HG03196 (cell line): ENCODE results near the gene COL18A1.
A peak's percentile ranks its signal among the peaks of the same experiment; 100 is the strongest.
"Not testable (repeated sequence)": the region's sequence is repeated elsewhere in the genome, so short reads cannot be mapped to it uniquely, and the experiment has no call there.

Experiments used
- ATAC-seq: cut with Tn5 transposase; IDR thresholded peaks from one replicate; pipeline ENCODE4 v1.9.1; 2021; ENCODE audit not compliant: unreplicated experiment

Gene COL18A1

DNA sequence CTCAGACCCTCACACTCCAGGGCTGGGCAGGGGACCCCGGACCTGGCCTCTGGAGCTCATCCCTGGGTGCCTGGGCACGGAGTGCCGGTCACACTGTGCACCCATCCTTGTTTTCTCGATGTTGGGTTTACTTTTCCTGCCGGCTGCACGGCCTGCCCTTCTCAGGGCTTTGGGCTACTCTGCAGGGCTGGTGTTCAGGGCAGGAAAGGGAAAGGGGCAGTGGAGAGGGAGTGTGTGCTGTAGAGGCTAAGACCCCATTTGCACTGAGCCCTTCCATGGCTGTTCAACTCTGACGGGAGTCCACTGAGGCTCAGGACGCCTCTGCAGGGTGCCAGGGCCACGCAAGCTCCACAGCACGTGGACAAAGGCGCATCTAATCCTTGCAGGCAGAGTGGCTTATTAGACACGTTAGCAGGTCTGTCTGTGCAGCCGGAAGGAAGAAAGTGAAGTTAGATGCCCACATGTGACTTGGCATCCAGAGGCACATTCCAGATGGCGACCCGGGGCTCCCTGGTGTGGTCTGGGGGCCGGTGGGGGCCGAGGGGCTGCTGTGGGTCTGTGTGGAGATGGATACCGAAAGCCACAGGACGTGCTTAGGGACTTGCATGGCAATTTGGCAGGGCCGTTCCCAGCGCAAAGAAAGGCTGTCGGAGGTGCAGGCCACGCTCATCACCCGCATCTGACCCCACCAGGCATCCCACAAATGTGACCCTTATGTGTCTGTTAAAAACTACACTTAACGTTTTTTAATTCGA is 33.6 kb downstream of the COL18A1 start:
- no peak for ATAC-seq

DNA sequence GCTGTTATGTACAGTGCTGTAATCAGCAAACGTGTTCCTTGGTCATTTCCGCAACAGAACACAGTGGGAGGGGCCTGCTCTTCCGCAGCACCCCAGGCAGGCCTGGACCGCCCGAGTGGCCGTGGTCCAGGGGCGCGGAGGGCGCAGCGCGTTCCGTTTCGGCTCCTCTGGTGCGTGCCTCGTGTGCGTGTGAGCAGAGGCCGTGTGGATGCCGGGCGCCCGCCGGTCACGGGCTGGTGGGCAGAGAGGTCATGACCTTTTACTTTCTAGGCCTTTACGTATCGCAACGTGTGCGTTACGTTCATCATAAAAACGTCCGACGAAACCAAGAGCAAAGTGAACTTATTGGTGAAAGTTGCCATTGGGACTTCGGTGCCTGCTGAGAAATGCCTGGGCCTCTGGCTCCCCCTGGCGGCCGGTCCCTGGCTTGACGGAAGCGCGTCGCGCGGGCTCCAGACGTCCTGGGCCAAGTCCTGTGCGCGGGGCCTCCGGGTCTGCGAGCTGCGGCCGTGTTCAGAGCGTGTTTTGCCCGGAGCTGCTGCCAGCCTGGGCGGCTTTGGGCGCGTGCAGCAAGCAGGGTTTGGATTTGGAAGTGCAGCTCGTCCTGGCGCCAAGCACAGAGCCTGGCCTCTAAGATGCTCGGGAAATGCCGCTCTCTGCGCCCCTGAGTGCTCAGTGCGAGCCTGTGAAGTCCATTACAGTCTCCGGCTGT is 34.4 kb downstream of the COL18A1 start:
- ATAC-seq, result peak; percentile 55

DNA sequence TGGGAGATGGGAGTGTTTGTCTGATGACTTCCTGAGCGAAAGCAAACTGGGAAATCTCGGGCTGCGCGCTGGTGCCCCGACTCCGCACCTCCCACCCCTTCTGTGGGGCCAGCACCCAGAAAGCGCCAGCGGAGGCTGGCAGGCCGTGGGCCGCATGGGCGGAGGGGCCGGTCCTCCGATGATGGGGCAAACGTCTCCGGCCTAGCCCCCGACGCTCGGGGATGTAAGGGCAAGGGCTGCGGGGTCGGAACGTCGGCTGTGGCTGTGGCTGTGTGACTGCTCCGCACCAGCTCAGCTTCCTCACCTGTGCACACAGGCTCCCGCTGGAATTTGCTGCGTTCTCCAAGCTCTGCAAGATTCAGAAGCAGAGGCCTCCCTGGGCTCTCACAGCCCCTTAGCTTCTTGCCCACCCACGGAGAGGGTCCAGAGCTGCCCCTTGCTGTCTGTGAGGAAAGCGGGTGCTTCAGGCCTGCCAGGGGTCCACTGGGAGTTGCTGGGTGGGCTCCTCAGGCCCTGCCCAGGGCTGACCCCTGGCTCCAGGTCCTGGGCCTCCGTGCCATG is 35.0 kb downstream of the COL18A1 start:
- no peak for ATAC-seq

DNA sequence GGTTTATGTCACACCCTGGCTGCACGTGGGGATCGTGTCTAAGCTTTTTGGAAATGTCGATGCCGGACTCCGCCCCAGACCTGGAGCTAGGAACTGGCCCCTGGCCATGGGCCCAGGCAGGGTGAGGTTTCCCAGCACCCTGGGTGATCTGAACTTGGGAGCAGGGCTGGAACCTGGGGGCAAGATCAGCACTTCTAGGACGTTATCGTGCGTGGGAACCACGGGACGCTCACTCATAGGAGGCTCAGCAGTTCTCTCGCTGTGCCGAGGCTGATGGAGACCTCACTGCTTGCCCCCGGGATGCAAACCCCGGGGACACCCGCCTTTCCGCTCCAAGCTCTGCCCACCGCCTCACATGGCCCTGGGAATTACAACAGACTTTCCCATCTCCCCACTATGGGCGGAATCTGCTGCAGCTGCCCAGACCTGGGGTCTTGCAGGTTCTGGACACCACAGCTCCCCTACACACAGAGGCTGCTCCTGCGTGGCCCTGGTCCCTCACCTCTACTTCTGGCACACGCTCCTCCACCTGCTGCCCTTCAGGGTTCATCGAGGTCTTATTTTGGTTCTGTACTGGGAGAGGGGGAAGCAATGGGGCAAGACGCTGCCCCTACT is 35.9 kb downstream of the COL18A1 start:
- no peak for ATAC-seq

DNA sequence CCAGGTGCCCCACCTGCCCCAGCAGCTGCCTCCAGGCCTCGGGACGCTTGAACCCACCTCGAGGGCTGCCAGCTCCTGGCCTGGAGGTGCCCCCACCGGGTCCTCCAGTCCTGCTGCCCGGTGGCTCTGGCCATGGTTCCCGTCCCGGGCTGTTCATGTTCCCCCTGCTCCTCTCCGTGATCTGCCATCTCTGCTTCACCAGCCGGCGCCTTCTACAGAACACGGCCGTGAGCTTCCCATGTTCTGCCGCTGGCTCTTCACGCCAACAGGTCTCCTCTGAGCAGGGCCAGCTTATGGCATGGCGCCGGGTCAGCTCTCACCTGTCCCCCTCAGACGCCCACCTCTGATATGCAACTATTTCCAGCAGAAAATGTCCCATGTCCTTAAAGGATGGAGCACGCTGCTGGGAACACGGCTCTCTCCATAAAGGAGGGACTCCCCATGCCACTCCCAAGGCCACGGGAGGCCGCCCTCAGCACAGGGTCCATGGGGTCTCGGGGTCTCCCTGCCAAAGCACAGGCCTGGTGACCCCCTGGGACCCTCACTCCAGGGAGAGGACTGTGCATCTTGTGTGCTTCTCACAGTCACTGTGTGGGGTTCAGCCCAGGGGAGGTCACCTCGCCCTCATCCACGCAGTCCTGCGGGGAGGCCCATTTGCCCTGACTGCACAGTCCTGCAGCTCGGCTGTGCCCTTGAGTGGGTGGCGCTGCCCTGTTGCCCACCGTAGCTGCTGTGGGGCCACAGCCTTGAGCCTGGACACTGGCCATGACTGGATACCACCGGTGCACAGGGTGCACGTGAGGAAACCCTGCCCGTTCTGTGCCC is 36.7 kb downstream of the COL18A1 start:
- ATAC-seq, result no peak

DNA sequence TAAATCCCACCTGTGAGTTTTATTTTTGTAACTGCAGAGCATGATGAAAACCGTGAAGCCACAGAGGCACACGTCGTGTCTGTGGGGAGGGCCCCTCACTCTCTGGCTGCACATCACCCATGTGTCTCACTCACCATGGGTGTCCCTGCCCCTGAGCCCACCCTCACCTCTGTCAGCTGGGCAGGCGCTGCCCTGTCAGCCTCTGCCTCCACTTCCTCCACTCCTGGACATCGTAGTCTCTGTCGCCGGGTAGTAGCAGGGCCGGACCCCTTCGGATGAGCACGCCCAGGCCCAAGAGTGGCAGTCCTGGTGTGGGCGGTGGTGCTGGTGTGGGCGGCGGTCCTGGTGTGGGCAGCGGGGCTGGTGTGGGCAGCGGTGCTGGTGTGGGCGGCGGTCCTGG is 37.3 kb downstream of the COL18A1 start:
- ATAC-seq, result no peak

DNA sequence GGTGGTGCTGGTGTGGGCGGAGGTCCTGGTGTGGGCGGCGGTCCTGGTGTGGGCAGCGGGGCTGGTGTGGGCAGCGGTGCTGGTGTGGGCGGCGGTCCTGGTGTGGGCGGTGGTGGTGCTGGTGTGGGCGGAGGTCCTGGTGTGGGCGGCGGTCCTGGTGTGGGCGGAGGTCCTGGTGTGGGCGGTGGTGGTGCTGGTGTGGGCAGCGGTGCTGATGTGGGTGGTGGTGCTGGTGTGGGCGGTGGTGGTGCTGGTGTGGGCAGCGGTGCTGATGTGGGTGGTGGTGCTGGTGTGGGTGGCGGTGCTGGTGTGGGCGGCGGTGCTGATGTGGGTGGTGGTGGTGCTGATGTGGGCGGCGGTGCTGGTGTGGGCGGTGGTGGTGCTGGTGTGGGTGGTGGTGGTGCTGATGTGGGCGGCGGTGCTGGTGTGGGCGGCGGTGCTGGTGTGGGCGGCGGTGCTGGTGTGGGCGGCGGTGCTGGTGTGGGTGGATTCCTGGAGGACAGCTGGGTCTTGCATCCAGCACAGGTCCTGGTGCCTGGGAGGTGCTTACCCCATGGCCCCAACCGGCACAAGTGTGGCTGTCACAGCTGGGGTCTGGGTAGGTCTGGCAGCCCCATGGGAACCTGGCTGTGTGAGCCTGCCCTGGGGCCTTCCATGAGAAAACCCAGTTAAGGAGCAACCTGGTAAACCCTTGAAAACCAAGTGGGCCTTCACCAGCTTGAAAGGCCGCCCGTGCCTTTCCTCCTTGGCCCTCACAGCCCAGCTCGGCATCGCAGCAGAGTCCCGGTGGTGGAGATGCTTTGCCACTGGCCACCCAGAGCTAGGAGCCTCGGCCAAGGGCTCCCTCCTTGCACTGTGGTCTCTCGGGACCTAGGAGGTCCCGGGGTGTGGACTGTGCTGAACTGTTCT is 38.0 kb downstream of the COL18A1 start:
- not testable (repeated sequence) for ATAC-seq

DNA sequence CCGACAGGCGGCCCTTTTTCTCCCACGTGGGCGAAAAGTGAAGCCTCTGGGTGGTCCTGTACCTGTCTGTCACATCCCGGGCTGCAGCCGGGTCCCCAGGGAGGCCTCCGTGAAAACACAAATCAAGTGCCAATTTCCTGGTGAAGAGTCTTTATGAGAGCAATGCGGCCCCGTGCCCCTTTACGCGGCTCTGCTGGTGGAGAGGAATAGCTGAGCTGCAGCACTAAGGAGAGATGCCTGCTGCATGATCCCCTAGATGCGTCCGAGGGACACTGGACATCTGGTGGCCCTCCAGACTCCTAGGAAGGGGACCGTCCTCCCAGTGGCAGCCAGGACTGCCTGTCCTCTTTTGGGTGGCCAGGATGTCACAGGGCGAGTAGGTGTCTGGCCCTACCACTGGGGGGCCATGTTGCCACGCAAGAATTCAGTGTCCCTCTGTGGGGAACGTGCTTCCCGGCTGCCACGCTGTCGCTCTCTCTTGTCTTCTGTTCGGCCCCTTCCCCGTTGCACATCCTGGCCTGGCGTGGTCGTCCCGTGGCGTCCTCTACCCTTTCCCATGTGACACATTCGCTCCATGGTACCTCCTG is 38.7 kb downstream of the COL18A1 start:
- ATAC-seq, result no peak

DNA sequence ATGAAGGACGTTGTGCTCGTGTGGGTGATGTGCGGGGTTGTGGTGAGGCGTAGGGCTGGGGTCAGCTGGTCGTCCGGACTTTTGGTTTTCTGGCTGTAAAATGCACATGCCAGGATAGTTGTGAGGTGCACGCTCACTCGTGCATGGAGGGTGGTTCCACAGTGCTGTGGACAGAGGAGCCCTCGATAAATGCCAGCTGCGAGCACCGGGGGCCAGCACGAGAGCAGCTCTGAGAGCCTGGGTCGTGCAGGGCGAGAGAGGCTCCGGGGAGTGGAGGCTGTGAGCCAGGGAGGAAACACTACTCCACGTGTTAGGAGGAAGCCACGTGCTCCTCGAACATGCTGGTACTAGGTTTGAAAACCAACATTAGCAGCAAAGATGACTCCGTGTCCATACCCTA is 39.4 kb downstream of the COL18A1 start:
- ATAC-seq, result no peak

DNA sequence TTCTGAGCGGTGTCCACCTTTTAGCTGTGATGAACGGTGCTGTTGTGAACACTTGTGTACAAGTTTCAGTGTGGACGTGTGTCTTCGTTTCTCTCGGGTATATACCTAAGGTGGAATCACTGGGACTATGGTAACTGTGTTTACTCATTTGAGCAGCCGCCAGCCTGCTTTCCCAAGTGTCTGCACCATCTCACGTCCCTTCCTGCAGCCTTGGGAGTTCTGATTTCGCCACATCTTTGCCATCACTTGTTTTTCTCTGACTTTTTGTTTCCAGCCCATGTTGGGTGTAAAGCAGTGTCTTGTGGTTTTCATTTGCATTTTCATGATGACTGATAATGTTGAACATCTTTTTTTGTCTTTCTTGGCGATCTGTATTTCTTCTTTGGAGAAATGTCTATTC is 40.4 kb downstream of the COL18A1 start:
- ATAC-seq, result no peak

DNA sequence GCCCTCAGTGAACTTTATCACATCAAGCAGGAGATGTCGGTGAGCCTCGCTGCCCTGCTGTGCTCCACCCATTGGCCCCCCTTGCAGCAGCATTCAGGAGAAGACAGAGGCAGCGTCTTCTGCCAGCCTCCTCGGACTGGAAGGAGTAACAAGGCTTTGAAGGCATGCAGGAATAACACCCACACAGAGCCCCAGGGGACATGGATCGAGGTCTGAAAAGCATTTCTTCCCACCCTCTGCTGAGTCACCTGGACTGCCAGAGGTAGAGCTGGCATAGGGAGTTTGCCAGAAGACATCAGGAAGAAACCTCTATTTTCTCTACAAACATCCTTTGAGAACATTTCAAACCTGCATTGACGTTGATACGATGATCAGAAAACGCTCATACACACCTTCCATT is 42.9 kb downstream of the COL18A1 start:
- no peak for ATAC-seq

DNA sequence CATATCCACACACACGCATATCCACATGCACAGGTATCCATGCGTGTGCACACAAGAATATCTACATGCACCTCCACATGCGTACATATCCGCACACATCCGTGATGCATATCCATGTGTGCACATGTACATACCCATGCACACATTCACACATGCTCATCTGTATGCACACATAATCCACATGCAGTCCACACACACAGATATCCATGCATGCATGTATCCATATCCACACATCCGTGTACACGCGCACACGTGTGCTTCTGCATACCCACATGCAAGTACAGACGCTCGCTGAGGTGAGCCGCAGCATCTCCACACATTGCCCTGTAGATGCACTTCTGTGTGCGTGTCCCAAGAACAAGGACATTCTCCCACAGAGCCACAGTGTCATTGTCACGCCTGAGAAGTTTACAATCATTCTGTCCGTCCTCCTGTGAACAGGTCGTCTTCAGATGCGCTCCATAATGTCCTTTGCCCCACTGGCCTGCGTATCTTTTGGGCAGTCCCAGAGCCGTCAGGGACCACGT is 43.4 kb downstream of the COL18A1 start:
- ATAC-seq, result no peak

DNA sequence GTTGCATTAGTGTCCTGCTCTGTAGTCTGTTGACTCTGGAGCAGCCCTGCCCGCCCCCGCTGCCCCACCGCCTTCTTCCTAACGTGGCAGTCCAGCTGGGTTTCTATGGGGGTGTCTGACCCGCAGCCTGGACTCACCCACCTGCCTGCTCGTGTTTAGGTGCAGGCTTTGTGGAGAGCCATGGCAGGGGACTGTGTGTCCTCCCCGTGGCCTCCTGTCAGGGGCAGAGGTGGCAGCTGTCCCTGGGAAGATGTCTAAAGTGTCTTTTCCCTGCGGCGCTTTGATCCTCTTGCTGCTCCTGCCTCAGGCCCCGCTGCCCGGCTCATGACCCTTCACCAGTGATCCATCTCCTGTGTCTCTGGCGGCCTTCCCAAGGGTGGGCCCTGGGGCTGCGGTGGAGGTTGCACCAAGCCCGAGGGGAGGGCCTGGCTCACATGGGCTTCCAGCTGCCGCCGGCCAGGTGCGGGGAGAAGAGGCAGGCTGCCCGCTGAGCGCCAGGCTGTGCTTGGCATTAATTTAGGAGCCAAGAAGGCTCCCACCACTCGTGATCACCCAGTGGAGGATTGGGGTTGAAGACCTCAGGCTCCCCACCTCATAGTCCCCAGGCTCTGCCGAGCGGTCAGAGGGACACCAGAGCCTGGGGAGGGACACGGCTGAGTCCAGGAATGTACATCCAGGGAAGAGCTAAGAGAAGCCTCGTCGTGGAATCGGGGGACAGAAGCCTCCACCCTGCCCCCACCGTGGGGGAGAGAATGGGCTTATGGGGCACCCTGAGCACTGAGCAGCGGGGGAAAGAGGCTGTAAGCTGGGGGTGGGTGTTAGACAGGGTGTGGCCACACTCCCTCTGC is 44.1 kb downstream of the COL18A1 start:
- ATAC-seq, result no peak

DNA sequence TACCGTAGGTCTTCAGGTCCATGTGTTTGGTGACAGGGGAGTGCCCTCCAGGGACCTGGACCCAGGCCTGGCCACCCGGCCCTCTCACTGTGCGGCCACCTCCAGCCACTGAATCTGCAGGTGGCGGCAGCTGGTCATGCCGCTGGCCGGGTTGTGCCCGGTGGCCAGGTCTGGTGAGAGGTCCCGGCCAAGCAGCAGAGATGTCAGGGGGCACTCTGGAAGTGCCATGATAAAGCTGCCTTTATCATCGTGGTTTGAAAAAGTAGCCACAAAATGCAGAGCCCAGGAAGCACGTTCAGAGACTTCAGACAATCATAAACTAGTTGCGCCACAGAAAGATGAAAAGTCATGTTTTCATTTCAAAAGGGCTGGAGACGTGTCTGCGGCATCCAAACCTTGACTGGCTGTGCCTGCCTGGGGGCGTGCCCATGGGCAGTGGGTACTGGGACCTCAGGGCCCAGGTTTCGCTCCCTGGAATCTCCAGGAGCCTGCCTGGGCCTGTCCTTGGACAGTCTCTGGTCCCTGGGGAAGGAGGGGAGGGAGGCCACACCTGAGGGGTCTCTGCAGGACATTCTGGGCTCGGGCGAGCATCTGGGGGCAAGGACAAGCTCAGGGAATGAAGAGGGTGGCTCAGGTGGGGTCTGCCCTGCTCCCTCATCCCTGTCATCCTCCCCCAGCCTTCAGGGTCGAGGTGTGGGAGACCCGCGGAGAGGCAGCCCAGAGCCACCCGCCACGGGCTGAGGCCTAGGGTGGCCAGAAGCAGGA is 44.9 kb downstream of the COL18A1 start:
- ATAC-seq, result no peak

DNA sequence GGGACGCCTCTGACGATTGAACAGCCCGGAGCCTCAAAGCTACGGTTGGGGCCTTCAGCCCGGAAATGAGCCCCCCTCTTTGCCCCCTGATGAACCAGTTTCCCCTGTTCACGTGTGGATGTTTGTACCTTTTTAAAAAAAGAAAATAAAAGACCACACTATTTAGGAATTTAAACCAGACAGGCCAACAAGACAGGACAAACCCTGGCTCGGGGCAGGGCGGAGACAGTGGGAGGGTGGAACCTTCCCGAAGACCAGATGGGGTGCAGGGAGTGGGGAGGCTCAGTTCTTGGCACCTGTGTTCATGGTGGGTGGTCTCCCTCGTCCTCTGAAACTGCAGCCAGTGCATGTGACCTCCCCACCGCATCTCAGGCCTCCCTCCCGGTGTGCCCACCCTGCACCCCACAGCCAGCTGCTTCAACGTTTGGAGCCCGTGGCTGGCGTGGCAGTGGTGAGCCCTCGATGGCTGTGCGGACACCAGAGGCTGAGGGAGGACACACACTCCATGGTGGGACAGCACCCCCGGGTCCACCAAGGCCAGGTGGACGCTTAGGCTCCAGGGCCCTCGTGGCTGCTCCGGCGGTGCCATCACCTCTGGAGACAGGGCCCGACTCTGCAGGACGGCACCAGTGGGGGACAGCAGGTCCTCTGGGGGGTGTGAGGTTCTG is 45.6 kb downstream of the COL18A1 start:
- no peak for ATAC-seq

DNA sequence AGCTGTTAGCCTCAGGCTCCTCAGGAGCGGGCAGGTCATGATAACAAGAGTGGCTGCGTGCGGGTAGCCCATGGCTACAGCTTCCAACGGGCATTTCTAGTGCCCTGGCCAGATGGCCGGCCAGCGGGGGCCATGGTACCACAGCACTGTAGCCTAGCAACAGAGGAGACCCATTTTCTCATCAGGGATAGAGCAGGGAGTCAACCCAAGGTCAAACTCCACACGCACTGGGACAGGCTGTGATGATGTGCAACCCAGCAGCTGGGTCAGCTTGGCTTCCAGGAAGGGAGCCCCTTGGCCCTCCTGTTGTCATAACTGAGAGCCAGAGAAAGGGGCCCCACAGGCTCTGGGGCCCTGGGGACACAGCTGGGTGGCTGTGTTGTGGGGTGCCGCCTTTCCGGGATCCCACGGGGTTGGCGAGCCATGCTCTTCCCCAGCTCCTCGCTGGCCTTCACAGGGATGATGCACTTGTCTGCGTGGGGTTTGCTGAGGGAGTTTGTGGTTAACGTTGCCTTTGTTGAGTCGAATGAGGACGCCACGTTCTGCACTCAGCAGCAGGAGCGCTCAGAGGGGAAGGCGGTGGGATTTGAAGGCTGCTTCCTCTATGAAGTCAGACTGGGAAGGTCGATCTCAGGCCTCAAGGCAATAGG is 46.3 kb downstream of the COL18A1 start:
- ATAC-seq, result no peak

DNA sequence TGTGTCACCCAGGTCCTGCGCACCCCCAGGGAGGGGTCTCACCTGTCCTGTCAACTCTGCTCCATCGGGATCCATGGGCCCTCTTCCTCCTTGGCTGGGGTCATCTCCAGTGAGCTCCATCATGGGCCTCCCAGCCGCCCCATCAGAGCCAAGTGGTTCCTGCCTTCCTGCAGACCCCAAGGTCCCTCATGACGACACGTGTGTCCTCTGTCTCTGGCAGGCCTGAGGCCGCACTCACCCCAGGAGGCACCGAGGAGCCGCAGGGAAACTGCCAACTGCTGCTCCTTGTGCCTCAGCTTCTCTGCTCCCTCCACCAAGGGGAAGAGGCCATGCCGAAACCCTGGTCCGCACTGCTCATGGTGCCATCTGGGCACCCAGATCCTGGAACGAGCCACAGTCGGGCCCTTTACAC is 46.8 kb downstream of the COL18A1 start:
- no peak for ATAC-seq
